ACC112 (cell line): ENCODE measurements around the gene CPE.

Experiments used
- H2AFZ ChIP-seq: fragments of 200-600 bp; sonication (generic); one replicate; pipeline ENCODE4 v1.6.0; 2017; ENCODE audit warnings: antibody characterized with exemption, low read length; ENCODE audit not compliant: unreplicated experiment
- H3K27ac ChIP-seq: fragments of 200-600 bp; sonication (generic); 2 replicates; pipeline ENCODE4 v1.5.1; 2014; ENCODE audit warnings: low read depth, mild to moderate bottlenecking, antibody characterized with exemption, low read length, moderate library complexity
- H3K27me3 ChIP-seq: fragments of 200-600 bp; sonication (generic); 2 replicates; pipeline ENCODE4 v1.6.1; 2014; ENCODE audit warnings: mild to moderate bottlenecking, antibody characterized with exemption, low read length, moderate library complexity, mixed read lengths; ENCODE audit not compliant: insufficient read depth
- H3K36me3 ChIP-seq: fragments of 200-600 bp; sonication (generic); 2 replicates; pipeline ENCODE4 v1.6.1; 2016; ENCODE audit warnings: mild to moderate bottlenecking, antibody characterized with exemption, low read length, moderate library complexity, mixed read lengths; ENCODE audit not compliant: insufficient read depth
- H3K4me1 ChIP-seq: fragments of 200-600 bp; sonication (generic); one replicate; pipeline ENCODE4 v1.6.1; 2016; ENCODE audit warnings: low read length, mixed read lengths; ENCODE audit not compliant: insufficient read depth, unreplicated experiment, control insufficient read depth
- H3K4me3 ChIP-seq: fragments of 200-600 bp; sonication (generic); 2 replicates; pipeline ENCODE4 v1.5.1; 2014; ENCODE audit warnings: mild to moderate bottlenecking, low read depth, low read length
- H3K79me2 ChIP-seq: fragments of 200-600 bp; sonication (generic); one replicate; pipeline ENCODE4 v1.6.0; 2016; ENCODE audit warnings: low read length; ENCODE audit not compliant: control insufficient read depth, unreplicated experiment, insufficient read depth

CPE gene

GRCh38 chr4:165403048-165403447, 24.2 kb downstream of the CPE start:
- no peak overlapping the region for H3K27ac ChIP-seq
- H3K36me3 ChIP-seq = no peaks in the 10 kb centered on the region

GRCh38 chr4:165403637-165404036, 24.8 kb downstream of the CPE start:
- Histone ChIP-seq H3K4me3 (no peak overlapping the region), H2AFZ (no peak overlapping the region), H3K36me3 (no peaks in the 10 kb centered on the region), H3K27ac (no peak overlapping the region), H3K27me3 (no peaks in the 10 kb centered on the region), H3K79me2 (no peaks in the 10 kb centered on the region), H3K4me1 (no peaks in the 10 kb centered on the region)

More at GRCh38 chr4:165403048-165403447, 24.2 kb downstream of the CPE start:
- Histone ChIP-seq H3K79me2 (no peaks in the 10 kb centered on the region), H3K4me3 (no peak overlapping the region), H2AFZ (no peak overlapping the region), H3K4me1 (no peaks in the 10 kb centered on the region), H3K27me3 (no peaks in the 10 kb centered on the region)

GRCh38 chr4:165404080-165404479, 25.3 kb downstream of the CPE start:
- Histone ChIP-seq H3K36me3 (no peaks in the 10 kb centered on the region), H3K4me1 (no peaks in the 10 kb centered on the region), H2AFZ (no peak overlapping the region), H3K4me3 (no peak overlapping the region), H3K27me3 (no peaks in the 10 kb centered on the region), H3K27ac (no peak overlapping the region), H3K79me2 (no peaks in the 10 kb centered on the region)

- H3K36me3 ChIP-seq = no peaks in the 10 kb centered on the region
- no peak overlapping the region for H3K4me3 ChIP-seq
- H3K4me1 ChIP-seq = no peaks in the 10 kb centered on the region
- no peak overlapping the region for H2AFZ ChIP-seq
- no peaks in the 10 kb centered on the region for H3K27me3 ChIP-seq
- no peaks in the 10 kb centered on the region for H3K79me2 ChIP-seq
- no peak overlapping the region for H3K27ac ChIP-seq
These were observed 25.9 kb downstream of the CPE start for GRCh38 chr4:165404696-165405095.

GRCh38 chr4:165410214-165410613, 31.4 kb downstream of the CPE start:
- no peak overlapping the region for H3K27ac ChIP-seq
- H3K4me1 ChIP-seq = no peaks in the 10 kb centered on the region
- no peaks in the 10 kb centered on the region for H3K27me3 ChIP-seq
- H3K79me2 ChIP-seq = no peaks in the 10 kb centered on the region
- H2AFZ ChIP-seq = no peak overlapping the region
- no peak overlapping the region for H3K4me3 ChIP-seq
- H3K36me3 ChIP-seq = no peaks in the 10 kb centered on the region

- Histone ChIP-seq H3K4me3 (no peak overlapping the region), H3K27ac (no peak overlapping the region), H2AFZ (no peak overlapping the region), H3K27me3 (no peaks in the 10 kb centered on the region), H3K4me1 (no peaks in the 10 kb centered on the region), H3K36me3 (no peaks in the 10 kb centered on the region), H3K79me2 (no peaks in the 10 kb centered on the region)
These were observed 37.1 kb downstream of the CPE start for GRCh38 chr4:165415910-165416309.

- H3K36me3 ChIP-seq = no peaks in the 10 kb centered on the region
- H3K79me2 ChIP-seq = no peaks in the 10 kb centered on the region
- no peak overlapping the region for H3K27ac ChIP-seq
These were observed 39.3 kb downstream of the CPE start for GRCh38 chr4:165418073-165418472.

GRCh38 chr4:165425629-165426028, 46.8 kb downstream of the CPE start:
- H3K27ac ChIP-seq = no peak overlapping the region
- no peaks in the 10 kb centered on the region for H3K36me3 ChIP-seq
- no peak overlapping the region for H3K4me3 ChIP-seq
- H3K4me1 ChIP-seq = no peaks in the 10 kb centered on the region
- no peaks in the 10 kb centered on the region for H3K79me2 ChIP-seq
- H2AFZ ChIP-seq = no peak overlapping the region
- H3K27me3 ChIP-seq = no peaks in the 10 kb centered on the region

More at GRCh38 chr4:165418073-165418472, 39.3 kb downstream of the CPE start:
- Histone ChIP-seq H3K4me3 (no peak overlapping the region), H2AFZ (no peak overlapping the region), H3K27me3 (no peaks in the 10 kb centered on the region), H3K4me1 (no peaks in the 10 kb centered on the region)

- Histone ChIP-seq H2AFZ (no peak overlapping the region), H3K4me1 (no peaks in the 10 kb centered on the region), H3K36me3 (no peaks in the 10 kb centered on the region), H3K4me3 (no peak overlapping the region), H3K27ac (no peak overlapping the region), H3K79me2 (no peaks in the 10 kb centered on the region), H3K27me3 (no peaks in the 10 kb centered on the region)
These were observed 47.5 kb downstream of the CPE start for GRCh38 chr4:165426331-165426730.

- Histone ChIP-seq H3K36me3 (no peaks in the 10 kb centered on the region), H3K4me3 (no peak overlapping the region), H2AFZ (no peak overlapping the region), H3K27ac (no peak overlapping the region), H3K79me2 (no peaks in the 10 kb centered on the region), H3K27me3 (no peaks in the 10 kb centered on the region), H3K4me1 (no peaks in the 10 kb centered on the region)
These were observed 48.0 kb downstream of the CPE start for GRCh38 chr4:165426823-165427222.

- H3K36me3 ChIP-seq = no peaks in the 10 kb centered on the region
- no peaks in the 10 kb centered on the region for H3K27me3 ChIP-seq
- H3K27ac ChIP-seq = no peak overlapping the region
- no peak overlapping the region for H2AFZ ChIP-seq
- no peaks in the 10 kb centered on the region for H3K79me2 ChIP-seq
- H3K4me3 ChIP-seq = no peak overlapping the region
- H3K4me1 ChIP-seq = no peaks in the 10 kb centered on the region
These were observed 50.1 kb downstream of the CPE start for GRCh38 chr4:165428957-165429356.
